Measurements from ENCODE around the gene DENND1B. TPM values are rescaled to one million over a fixed set of nuclear protein-coding genes. Genes with fewer than 3 reads are reported as not detected.

Gene DENND1B
- total RNA-seq, 4 donors from 2014 or later: 3.3 to 21.7 (median 8.9) TPM

GRCh38 chr1:197572169-197572568, 203.1 kb downstream of the DENND1B start:
- intact Hi-C loops (cut with DNase I; ENCODE audit: low total_unique reads): no loop called here
- no peak for ATAC-seq
- H3K36me3 ChIP-seq: no peaks in the 10 kb centered on the region
- no peaks in the 10 kb centered on the region for H3K27me3 ChIP-seq
- H3K4me3 ChIP-seq: no peak overlapping the region
- DNase-seq: no peak
- no peaks in the 10 kb centered on the region for H3K9me3 ChIP-seq
- no peaks in the 10 kb centered on the region for H3K4me1 ChIP-seq
- TF ChIP-seq CTCF (IDR thresholded peaks at IDR 0.05 in 4 of 5, conservative IDR thresholded peaks at IDR 0.05 in 1 of 5): no peak
- in situ Hi-C loops (cut with MboI; ENCODE audit: low sequenced_read_pairs in 4 of 4): no loop called here
- H3K27ac ChIP-seq: no peak overlapping the region

- Histone ChIP-seq H3K36me3 (no peaks in the 10 kb centered on the region), H3K9me3 (no peaks in the 10 kb centered on the region), H3K4me1 (no peaks in the 10 kb centered on the region), H3K27me3 (no peaks in the 10 kb centered on the region), H3K4me3 (no peak overlapping the region), H3K27ac (no peak overlapping the region)
- intact Hi-C loops (cut with DNase I; ENCODE audit: low total_unique reads) (no loop called here), in situ Hi-C loops (cut with MboI; ENCODE audit: low sequenced_read_pairs in 4 of 4) (no loop called here)
- no peak for TF ChIP-seq CTCF (IDR thresholded peaks at IDR 0.05 in 4 of 5, conservative IDR thresholded peaks at IDR 0.05 in 1 of 5)
- TF ChIP-seq POLR2A (IDR thresholded peaks at IDR 0.05): no peak
- DNase-seq (no peak), ATAC-seq (no peak)
Observed at GRCh38 chr1:197567442-197567841, 207.8 kb downstream of the DENND1B start.

GRCh38 chr1:197561041-197561440, 214.2 kb downstream of the DENND1B start:
- peaks cover 18 to 22% of the 10 kb centered on the region in 2 donors for H3K4me1 ChIP-seq
- H3K36me3 ChIP-seq: no peaks in the 10 kb centered on the region
- no peak for ATAC-seq
- H3K9me3 ChIP-seq: no peaks in the 10 kb centered on the region
- intact Hi-C loops (cut with DNase I; ENCODE audit: low total_unique reads): no loop called here
- no peak overlapping the region for H3K27ac ChIP-seq
- in situ Hi-C loops (cut with MboI; ENCODE audit: low sequenced_read_pairs in 4 of 4): no loop called here
- no peak for TF ChIP-seq CTCF (IDR thresholded peaks at IDR 0.05 in 4 of 5, conservative IDR thresholded peaks at IDR 0.05 in 1 of 5)
- no peak for TF ChIP-seq POLR2A (IDR thresholded peaks at IDR 0.05)
- no peak for DNase-seq
- H3K27me3 ChIP-seq: no peaks in the 10 kb centered on the region
- H3K4me3 ChIP-seq: no peak overlapping the region

- H3K4me3 ChIP-seq: no peak overlapping the region
- intact Hi-C loops (cut with DNase I; ENCODE audit: low total_unique reads) (no loop called here), in situ Hi-C loops (cut with MboI; ENCODE audit: low sequenced_read_pairs in 4 of 4) (no loop called here)
- H3K27me3 ChIP-seq: no peaks in the 10 kb centered on the region
- DNase-seq: no peak
- peaks cover 18 to 22% of the 10 kb centered on the region in 2 donors for H3K4me1 ChIP-seq
- H3K9me3 ChIP-seq: no peaks in the 10 kb centered on the region
- ATAC-seq: peak; percentile 73 to 94
- H3K36me3 ChIP-seq: no peaks in the 10 kb centered on the region
- H3K27ac ChIP-seq: peak overlapping the region in 3 of 4 donors; percentile 31 to 44 (median 33)
- TF ChIP-seq POLR2A (IDR thresholded peaks at IDR 0.05) (no peak), CTCF (IDR thresholded peaks at IDR 0.05 in 4 of 5, conservative IDR thresholded peaks at IDR 0.05 in 1 of 5) (no peak)
Observed at GRCh38 chr1:197559655-197560054, 215.6 kb downstream of the DENND1B start.

GRCh38 chr1:197559244-197559643, 216.0 kb downstream of the DENND1B start:
- peak overlapping the region in 1 of 4 donors; percentile 33 for H3K27ac ChIP-seq
- no peak for ATAC-seq

More at GRCh38 chr1:197559244-197559643, 216.0 kb downstream of the DENND1B start:
- TF ChIP-seq CTCF (IDR thresholded peaks at IDR 0.05 in 4 of 5, conservative IDR thresholded peaks at IDR 0.05 in 1 of 5): no peak
- no peak for TF ChIP-seq POLR2A (IDR thresholded peaks at IDR 0.05)
- no peaks in the 10 kb centered on the region for H3K36me3 ChIP-seq
- no peaks in the 10 kb centered on the region for H3K27me3 ChIP-seq
- H3K4me1 ChIP-seq: peaks cover 18 to 22% of the 10 kb centered on the region in 2 donors
- no peak overlapping the region for H3K4me3 ChIP-seq
- DNase-seq: no peak
- H3K9me3 ChIP-seq: no peaks in the 10 kb centered on the region
- in situ Hi-C loops (cut with MboI; ENCODE audit: low sequenced_read_pairs in 4 of 4): no loop called here
- intact Hi-C loops (cut with DNase I; ENCODE audit: low total_unique reads): no loop called here
